Lung (tissue), 12 donors: ENCODE measurements around the gene NXN. TPM values are rescaled to one million over a fixed set of nuclear protein-coding genes. Genes with fewer than 3 reads are reported as not detected.

Source experiments
- ATAC-seq: fragments of 200-7000 bp; cut with Tn5 transposase; one replicate; pipeline ENCODE4 v1.9.1; 2020; ENCODE audit warnings: moderate number of reproducible peaks; ENCODE audit not compliant: insufficient read depth, low FRiP score
- DNase-seq, 3 donors: peaks; one replicate each; pipeline ENCODE4 v3.0.0-alpha.2; 2013 to 2017
- H3K27ac ChIP-seq, 2 donors: one replicate each; pipeline ENCODE4 v1.5.1; 2013; ENCODE audit warnings: mild to moderate bottlenecking in 2 of 2, moderate library complexity in 2 of 2, control low read depth in 1 of 2, inconsistent platforms in 1 of 2, low read depth in 1 of 2, low read length in 1 of 2
- H3K27me3 ChIP-seq, 3 donors: one replicate each; pipeline ENCODE4 v1.5.1; 2013; ENCODE audit warnings: low read length in 2 of 3; ENCODE audit not compliant: control insufficient read depth in 3 of 3, insufficient read depth in 3 of 3
- H3K36me3 ChIP-seq, 4 donors: one replicate each; pipeline ENCODE4 v1.5.1; 2013; ENCODE audit warnings: low read length in 4 of 4, mild to moderate bottlenecking in 1 of 4, moderate library complexity in 1 of 4; ENCODE audit not compliant: control insufficient read depth in 4 of 4, insufficient read depth in 4 of 4
- H3K4me1 ChIP-seq, 5 donors: one replicate each; pipeline ENCODE4 v1.5.1; 2013; ENCODE audit warnings: low read length in 5 of 5, mild to moderate bottlenecking in 2 of 5, moderate library complexity in 1 of 5; ENCODE audit not compliant: control insufficient read depth in 5 of 5, insufficient read depth in 5 of 5
- H3K4me3 ChIP-seq: one replicate; pipeline ENCODE4 v1.5.1; 2013; ENCODE audit warnings: mild to moderate bottlenecking, control low read depth, moderate library complexity
- H3K9ac ChIP-seq, 2 donors: one replicate each; pipeline ENCODE4 v1.5.1; 2013; ENCODE audit warnings: low read length in 2 of 2, control low read depth in 1 of 2; ENCODE audit not compliant: insufficient read depth in 1 of 2
- H3K9me3 ChIP-seq, 4 donors: one replicate each; pipeline ENCODE4 v1.5.1; 2013; ENCODE audit warnings: low read length in 3 of 4, mild to moderate bottlenecking in 1 of 4, moderate library complexity in 1 of 4; ENCODE audit not compliant: control insufficient read depth in 4 of 4, insufficient read depth in 3 of 4
- CTCF ChIP-seq: IDR thresholded peaks from 2 replicates; pipeline ENCODE4 v1.5.1; 2012; ENCODE audit warnings: mild to moderate bottlenecking; ENCODE audit errors: control extremely low read depth, extremely low read depth
- WGBS, 2 donors: extraction: QIAGEN DNeasy Blood & Tissue Kit; methylation state at CpG; one replicate each; pipeline ENCODE4 v1.1.7; 2013; 5-methylcytosine and 5-hydroxymethylcytosine counted together
- polyA plus RNA-seq, 2 donors: library from polyadenylated mRNA; stranded (reverse); fragments of 200-250 nt; gene quantifications; one replicate each; pipeline ENCODE4 v1.2.1, GENCODE V29; 2013
- total RNA-seq, 2 donors: library from RNA; depleted of rRNA in 1 of 2; stranded (reverse); fragments of >200 nt in 1 of 2; gene quantifications; one replicate each; pipeline ENCODE4 v1.2.1, GENCODE V29; 2014 to 2021
- donor health status: control.
- donor health status: control.
- donor health status: Bipolar disorder and iron deficiency.
- donor health status: healthy.
- donor health status: DM: yes; HTN: yes; CAD: no.

NXN gene
- total and polyA plus RNA-seq, 4 donors = 17.6 to 57.7 (median 39.9) TPM

DNA sequence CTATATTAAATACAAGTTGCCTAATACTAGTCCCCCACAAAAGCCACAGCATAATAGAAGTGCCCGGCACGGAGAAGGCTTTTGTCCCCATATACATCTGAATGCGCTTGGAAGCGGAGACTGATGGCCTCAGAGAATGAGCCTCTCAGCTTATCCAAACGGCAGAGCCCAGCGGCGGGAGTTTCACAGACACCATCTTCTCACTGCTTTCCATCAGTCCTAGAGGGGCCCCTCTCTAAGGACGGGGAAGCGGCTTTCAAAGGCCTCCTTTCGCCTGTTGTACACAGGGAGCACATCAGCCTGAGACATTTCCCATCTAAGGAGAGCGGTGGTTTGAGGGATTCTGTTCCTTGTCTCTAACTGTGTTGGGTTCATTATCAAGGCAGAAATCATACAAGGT lies 16.9 kb downstream of the NXN start:
- Histone ChIP-seq H3K4me3 (no peak overlapping the region), H3K36me3 (peaks cover 0 to under 1% (median 0%) of the 10 kb centered on the region in 4 donors), H3K27ac (no peak overlapping the region), H3K27me3 (no peaks in the 10 kb centered on the region), H3K4me1 (peaks cover 0 to 17% (median 15%) of the 10 kb centered on the region in 5 donors), H3K9me3 (peaks cover 0 to 2% (median 0%) of the 10 kb centered on the region in 4 donors), H3K9ac (no peak overlapping the region)
- DNase-seq (no peak), ATAC-seq (no peak)
- no peak for TF ChIP-seq CTCF
- 81 to 87% methylated on average over 11 of the region's 11 CpGs for WGBS, 2 donors

- Histone ChIP-seq H3K4me1 (peaks cover 0 to 17% (median 15%) of the 10 kb centered on the region in 5 donors), H3K9ac (no peak overlapping the region), H3K9me3 (peaks cover 0 to 2% (median 0%) of the 10 kb centered on the region in 4 donors), H3K4me3 (no peak overlapping the region), H3K27ac (no peak overlapping the region), H3K36me3 (peaks cover 0 to 2% (median 0%) of the 10 kb centered on the region in 4 donors), H3K27me3 (no peaks in the 10 kb centered on the region)
- ATAC-seq (no peak), DNase-seq (no peak)
- TF ChIP-seq CTCF = no peak
- WGBS, 2 donors = 84 to 91% methylated on average over 8 of the region's 8 CpGs
Measured at GRCh38 chr17:962166-962565, 17.4 kb downstream of the NXN start.

GRCh38 chr17:958712-959451 lies 20.7 kb downstream of the NXN start:
- Histone ChIP-seq H3K4me3 (no peak overlapping the region), H3K36me3 (peaks cover 0 to 2% (median 0%) of the 10 kb centered on the region in 4 donors), H3K4me1 (peaks cover 0 to 7% (median 3%) of the 10 kb centered on the region in 5 donors), H3K9me3 (peaks cover 0 to 2% (median 0%) of the 10 kb centered on the region in 4 donors), H3K27ac (no peak overlapping the region), H3K27me3 (no peaks in the 10 kb centered on the region), H3K9ac (no peak overlapping the region)
- DNase-seq = no peak
- no peak for TF ChIP-seq CTCF
- no peak for ATAC-seq
- WGBS, 2 donors = 91 to 92% methylated on average over 31 of the region's 31 CpGs
